ENCODE measurements around the gene UBASH3B.
A peak's percentile ranks its signal among the peaks of the same experiment; 100 is the strongest.

The UBASH3B gene

GRCh38 chr11:122646549-122647340, 8.8 kb upstream of the UBASH3B start:
- DNase-seq (ENCODE audit: low spot score), result peak; percentile 70

DNA sequence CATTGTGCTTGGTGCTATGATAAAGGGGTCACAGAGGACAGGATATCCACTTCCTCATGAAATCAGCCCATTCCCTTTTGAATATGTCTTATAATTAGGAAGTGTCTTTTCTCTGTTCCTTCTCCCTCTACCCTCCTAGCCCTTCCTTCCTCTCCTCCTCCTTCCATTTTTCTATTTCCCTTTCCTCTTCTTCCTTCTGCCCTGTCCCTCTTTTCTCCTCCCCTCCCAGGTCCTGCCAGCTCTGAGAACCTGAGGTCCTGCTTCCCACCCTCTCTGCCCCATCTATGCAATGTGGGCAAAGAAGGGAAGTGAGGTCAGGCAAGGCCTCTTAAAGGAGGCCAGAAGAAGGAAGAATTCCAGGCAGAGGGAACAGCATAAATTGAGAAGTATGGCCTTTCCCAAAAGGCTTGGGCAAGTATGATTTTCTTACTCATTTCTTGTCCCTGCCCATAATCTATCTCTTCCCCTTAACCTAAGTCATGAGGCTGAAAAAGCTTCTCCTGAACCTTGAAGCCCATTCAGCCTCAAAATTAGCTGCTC, 7.7 kb upstream of the UBASH3B start:
- no peak for DNase-seq (ENCODE audit: low spot score)

DNA sequence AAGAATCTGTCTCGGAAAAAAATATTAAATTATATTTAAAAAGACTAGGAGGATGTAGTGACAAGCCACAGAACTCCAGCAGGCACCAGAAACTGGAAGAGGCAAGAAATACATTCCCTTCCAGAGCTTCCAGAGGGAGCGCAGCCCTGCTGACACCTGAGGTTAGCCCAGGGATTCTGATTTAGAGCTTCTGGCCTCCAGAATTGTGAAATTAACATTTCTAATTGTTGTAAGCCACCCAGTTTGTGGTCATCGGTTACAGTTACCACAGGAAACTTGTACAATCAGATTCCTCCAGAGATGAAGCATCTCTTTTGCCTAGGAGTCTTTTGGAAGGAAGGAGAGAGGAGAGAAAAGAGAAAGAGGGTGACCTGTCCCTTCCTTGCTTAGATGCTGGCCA, 6.4 kb upstream of the UBASH3B start:
- peak; percentile 54 for DNase-seq (ENCODE audit: low spot score)

DNA sequence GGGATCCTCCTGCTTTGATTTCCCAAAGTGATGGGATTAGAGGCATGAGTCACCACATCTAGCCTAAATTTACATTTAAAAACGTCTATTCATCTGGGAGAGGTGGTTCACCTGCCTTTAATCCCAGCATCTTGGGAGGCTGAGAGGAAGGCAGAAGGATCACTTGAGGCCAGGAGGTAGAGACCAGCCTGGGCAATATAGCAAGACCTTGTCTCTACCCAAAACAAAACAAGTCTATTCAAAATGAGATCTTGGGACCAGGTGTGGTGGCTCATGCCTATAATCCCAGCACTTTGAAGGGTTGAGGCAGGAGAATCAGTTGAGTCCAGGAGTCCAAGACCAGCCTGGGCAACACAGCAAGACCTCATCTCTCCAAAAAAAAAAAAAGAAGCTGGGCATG, 4.9 kb upstream of the UBASH3B start:
- no peak for DNase-seq (ENCODE audit: low spot score)

- DNase-seq (ENCODE audit: low spot score), result no peak
Measured at GRCh38 chr11:122652495-122652894, 3.0 kb upstream of the UBASH3B start.

DNA sequence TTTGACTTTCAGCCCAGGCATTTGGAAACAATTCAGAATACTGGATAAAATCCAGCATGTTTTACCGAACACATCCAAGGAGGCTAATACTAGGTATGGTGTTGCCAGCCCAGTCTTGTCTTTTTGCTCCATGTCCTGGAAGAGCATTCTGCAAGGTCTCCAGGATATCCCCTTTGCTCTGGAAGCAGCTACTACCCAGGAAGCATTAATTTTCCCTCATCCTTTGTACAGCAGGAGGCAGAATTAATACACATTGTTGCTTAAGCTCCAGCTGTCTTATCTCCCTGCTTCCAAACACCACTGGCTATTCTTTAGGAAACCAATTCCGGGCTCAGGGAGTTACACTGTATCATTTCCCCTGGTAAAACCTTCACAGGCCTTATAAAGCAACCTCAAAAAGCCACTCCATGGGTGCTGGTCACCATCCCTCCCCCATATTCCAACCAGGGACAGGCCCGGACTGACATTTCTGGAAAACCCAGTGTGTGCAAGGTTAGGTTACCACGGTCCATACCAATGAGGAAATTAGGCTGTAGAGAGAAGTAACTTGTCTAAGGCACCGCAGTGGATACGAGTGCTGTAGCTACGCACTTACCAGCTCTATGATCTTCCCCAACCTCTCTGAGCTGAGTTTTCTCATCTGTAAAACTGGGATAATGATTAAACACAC, 1.5 kb upstream of the UBASH3B start:
- DNase-seq (ENCODE audit: low spot score), result no peak

DNA sequence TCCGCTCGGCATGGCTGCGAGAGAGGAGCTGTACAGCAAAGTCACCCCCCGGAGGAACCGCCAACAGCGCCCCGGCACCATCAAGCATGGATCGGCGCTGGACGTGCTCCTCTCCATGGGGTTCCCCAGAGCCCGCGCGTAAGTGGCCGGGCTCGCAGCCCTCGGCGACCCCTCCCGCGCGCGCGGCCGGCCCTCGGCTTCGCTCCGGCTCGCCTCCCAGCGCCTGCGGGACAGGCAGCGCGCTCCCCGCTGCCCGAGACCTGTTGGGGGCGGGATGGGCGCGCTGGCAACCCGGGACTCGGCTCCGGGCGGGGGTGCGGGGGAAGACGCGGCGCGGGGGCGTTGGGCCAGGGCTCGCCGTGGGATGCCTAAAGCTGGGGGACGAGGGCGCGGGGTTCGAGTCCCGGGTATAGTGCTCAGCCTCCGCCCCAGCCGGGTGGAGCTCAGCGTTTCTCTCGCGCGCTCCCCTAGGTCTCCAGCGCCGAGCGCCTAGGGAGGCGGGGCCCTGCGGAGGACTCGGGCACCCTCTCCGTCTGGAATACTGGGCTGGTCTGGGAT, 630 bp downstream of the UBASH3B start:
- peak; percentile 61 for DNase-seq (ENCODE audit: low spot score)

GRCh38 chr11:122656631-122657101, 1.1 kb downstream of the UBASH3B start:
- peak; percentile 20 for DNase-seq (ENCODE audit: low spot score)

GRCh38 chr11:122659676-122660554, 4.4 kb downstream of the UBASH3B start:
- no peak for DNase-seq (ENCODE audit: low spot score)

- DNase-seq (ENCODE audit: low spot score), result peak; percentile 83
Measured at GRCh38 chr11:122661182-122661945, 5.8 kb downstream of the UBASH3B start.

DNA sequence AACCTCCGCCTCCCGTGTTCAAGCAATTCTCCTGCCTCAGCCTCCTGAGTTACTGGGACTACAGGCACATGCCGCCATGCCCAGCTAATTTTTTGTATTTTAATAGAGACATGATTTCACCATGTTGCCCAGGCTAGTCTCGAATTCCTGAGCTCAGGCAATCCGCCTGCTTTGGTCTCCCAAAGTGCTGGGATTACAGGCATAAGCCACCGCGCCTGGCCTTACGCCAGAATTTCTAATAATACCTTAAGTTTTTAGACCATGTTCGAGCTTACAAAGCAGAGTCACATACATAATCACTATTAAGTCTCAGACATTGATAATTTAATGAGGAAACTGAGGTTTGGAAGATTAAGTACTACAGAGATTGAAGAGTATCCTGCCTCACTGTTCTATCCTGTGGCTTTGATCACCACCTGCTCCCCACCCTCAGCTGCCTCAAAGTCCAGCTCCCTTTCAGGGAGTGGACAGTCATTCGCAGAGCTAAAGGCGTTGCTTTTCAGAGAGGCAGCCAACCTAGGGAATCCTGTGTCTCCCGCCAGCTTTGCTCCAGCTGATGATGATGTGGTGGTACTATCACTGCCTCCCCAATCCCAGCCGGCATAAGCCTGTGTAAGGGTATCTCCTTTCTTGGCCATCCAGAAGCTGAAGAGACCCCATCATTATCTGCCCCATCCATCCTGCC, 7.7 kb downstream of the UBASH3B start:
- no peak for DNase-seq (ENCODE audit: low spot score)

DNA sequence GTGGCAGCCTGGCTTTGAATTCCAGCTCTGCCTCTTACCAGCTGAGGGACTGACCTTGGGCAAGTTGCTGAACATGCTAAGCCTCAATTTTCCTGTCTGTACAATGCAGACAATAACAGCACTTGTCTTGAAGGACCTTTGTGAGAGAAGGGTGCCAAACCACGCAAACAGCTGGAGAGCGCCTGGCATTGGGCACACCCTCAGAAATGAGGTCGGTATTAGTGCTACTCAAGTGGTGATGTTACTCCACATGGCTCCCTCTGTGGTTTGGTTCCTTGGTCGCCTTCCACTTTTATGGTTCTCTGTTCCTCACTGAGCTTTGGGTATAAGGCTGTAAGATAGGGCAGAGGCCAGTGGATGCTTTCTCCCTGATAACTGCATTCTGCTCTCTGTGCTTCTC, 8.2 kb downstream of the UBASH3B start:
- peak; percentile 39 for DNase-seq (ENCODE audit: low spot score)

- DNase-seq (ENCODE audit: low spot score), result peak; percentile 55
Measured at GRCh38 chr11:122664188-122664587, 8.7 kb downstream of the UBASH3B start.

DNA sequence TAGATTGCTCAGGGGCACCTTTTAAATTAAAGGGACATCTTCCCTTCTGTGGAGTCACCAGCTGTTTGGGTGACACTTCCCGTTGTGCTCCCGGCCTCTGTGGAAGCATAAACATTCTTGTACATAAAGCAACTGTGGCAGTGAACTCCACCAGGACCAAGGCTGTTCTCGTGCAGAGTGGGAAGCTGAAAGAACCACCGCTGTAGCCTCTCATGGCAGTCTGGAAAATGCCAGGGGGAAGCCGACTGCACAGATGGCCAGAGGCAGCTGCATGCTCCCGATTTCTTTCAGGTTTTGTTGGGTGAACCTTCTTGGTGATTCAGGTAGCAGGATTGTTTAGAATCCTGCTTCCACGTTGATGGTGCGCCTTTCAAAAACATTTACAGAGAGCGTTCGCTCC, 10.3 kb downstream of the UBASH3B start:
- DNase-seq (ENCODE audit: low spot score), result no peak

DNA sequence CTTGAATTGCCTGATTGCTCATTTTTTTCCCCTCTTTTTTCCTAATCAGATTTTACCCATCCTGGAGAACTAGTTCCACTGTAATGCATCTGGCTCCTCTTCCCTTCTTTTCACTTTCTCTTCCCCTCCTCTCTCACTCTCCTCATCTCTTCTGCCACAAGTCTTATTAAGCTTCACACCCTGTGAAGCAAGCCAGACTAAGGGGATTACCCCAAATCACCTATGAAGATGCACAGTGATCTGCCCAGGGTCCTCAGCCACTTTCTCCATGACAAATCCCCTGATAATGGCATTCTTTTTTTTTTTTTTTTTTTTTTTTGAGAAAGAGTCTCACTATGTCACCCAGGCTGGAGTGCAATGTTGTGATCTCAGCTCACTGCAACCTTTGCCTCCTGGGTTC, 11.2 kb downstream of the UBASH3B start:
- no peak for DNase-seq (ENCODE audit: low spot score)

DNA sequence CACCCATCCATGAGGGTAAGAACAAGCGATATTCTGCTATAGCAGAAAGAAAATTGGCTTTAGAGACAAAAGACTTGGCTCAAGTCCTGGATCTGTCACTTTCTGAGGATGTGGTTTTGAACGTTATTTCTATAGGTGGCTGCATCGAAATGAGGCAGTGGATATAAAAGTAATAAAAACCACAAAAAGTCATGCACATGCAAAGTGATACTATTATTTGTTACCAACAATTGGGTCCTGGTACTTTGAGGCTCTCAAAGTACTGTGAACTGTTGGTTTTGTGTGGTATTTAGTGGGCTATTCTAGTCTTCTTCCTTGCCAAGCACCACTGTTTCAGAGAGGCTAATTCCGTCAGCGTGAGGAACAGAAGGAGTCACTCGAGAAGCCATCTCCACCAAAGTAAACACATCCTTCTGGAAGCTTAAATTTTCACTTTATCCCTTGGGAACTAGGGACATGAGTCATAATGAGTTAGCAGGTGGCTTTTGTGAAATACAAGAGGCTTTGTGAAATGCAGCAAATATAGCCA, 13.1 kb downstream of the UBASH3B start:
- DNase-seq (ENCODE audit: low spot score), result peak; percentile 61

DNA sequence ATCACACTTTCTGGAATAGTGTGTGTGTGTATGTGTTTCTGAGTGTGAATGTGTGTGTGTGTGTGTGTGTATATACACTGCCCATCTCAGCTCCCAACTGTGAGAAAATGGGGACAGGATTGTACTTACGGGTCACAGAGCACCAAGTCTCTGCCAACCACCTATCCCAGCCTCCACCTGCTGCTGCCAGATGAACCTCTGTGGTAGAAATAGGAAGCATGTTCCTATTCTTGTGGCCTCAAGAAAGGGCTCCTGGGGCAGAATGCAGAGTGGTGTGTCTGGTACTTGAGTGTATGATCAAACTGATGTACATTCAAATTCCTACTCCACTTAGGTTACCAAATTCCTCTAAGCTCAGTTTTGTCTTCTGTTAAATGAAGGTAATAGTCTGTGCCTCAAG, 14.6 kb downstream of the UBASH3B start:
- DNase-seq (ENCODE audit: low spot score), result no peak

GRCh38 chr11:122671400-122671891, 15.9 kb downstream of the UBASH3B start:
- DNase-seq (ENCODE audit: low spot score), result peak; percentile 75

DNA sequence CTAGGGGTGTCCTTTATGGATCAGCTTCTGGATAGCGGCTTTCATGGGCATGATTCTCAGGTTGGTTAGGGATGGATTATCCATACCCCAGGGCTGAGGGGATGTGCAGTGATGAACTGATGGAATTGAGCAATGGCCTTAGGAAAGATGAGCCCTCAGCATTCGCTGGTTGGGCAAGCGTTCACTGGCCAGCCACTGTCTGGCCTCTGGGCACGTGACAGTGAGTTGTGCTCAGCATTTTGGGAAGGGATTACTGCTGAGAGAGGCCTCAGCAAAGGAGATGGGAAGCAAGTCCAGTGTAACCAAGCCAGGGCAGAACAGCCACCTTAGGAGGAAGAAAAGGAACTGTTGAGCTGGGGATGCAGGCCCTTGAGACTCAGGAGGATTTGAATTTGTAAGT, 17.4 kb downstream of the UBASH3B start:
- no peak for DNase-seq (ENCODE audit: low spot score)

- no peak for DNase-seq (ENCODE audit: low spot score)
Measured at GRCh38 chr11:122673701-122674100, 18.2 kb downstream of the UBASH3B start.

All from AG08395 (cell line).